C4-2B (cell line): ENCODE data around the gene HS3ST6.

Experiments used
- CTCF ChIP-seq: fragments of 450-650 bp; conservative IDR thresholded peaks from 2 replicates; pipeline ENCODE4 v1.5.1; 2017; ENCODE audit warnings: mild to moderate bottlenecking
- ZFX ChIP-seq: fragments of 450-650 bp; IDR thresholded peaks from 2 replicates; pipeline ENCODE4 v1.6.1; 2017

GRCh38 chr16:1903845-1904840 lies 14.1 kb downstream of the HS3ST6 start:
- no peak for TF ChIP-seq CTCF
- TF ChIP-seq ZFX, result no peak
